IMR-90 (cell line): ENCODE data around the gene TMEM62.

Experiments
- BHLHE40 ChIP-seq: fragments of 150-350 bp; IDR thresholded peaks from 2 replicates; pipeline ENCODE4 v1.6.1; 2016; ENCODE audit warnings: mild to moderate bottlenecking, low read depth, low read length
- CEBPB ChIP-seq: IDR thresholded peaks from 2 replicates; pipeline ENCODE4 v1.6.1; 2012; ENCODE audit warnings: low read depth, low read length, improper control_type of control experiment
- CTCF ChIP-seq: conservative IDR thresholded peaks from 2 replicates; pipeline ENCODE4 v1.5.1; 2012; ENCODE audit warnings: mild to moderate bottlenecking, low read depth, low read length, improper control_type of control experiment
- ELK1 ChIP-seq: fragments of 150-350 bp; IDR thresholded peaks from 2 replicates; pipeline ENCODE4 v1.6.1; 2016; ENCODE audit warnings: low read depth, mild to moderate bottlenecking, low read length, moderate library complexity, borderline replicate concordance
- FOS ChIP-seq: fragments of 150-350 bp; IDR thresholded peaks from 2 replicates; pipeline ENCODE4 v1.6.1; 2016; ENCODE audit warnings: low read depth, low read length
- MAFK ChIP-seq: IDR thresholded peaks from 2 replicates; pipeline ENCODE4 v1.6.1; 2012; ENCODE audit warnings: low read depth, low read length, improper control_type of control experiment
- NFE2L2 ChIP-seq: fragments of 150-350 bp; IDR thresholded peaks from 2 replicates; pipeline ENCODE4 v1.6.1; 2016; ENCODE audit warnings: low read depth, mild to moderate bottlenecking, low read length
- POLR2A ChIP-seq: IDR thresholded peaks from 2 replicates; pipeline ENCODE4 v1.6.1; 2012; ENCODE audit warnings: mild to moderate bottlenecking, low read depth, low read length
- RAD21 ChIP-seq: IDR thresholded peaks from 2 replicates; pipeline ENCODE4 v1.6.1; 2012; ENCODE audit warnings: low read length, improper control_type of control experiment
- RCOR1 ChIP-seq: IDR thresholded peaks from 2 replicates; pipeline ENCODE4 v1.6.1; 2012; ENCODE audit warnings: mild to moderate bottlenecking, low read length, improper control_type of control experiment; ENCODE audit not compliant: insufficient replicate concordance
- RFX5 ChIP-seq: IDR thresholded peaks from 2 replicates; pipeline ENCODE4 v1.8.0; 2012; ENCODE audit warnings: low read depth, mild to moderate bottlenecking, low read length, moderate library complexity
- SMC3 ChIP-seq: fragments of 150-350 bp; IDR thresholded peaks from 2 replicates; pipeline ENCODE4 v1.6.1; 2016; ENCODE audit warnings: low read depth, mild to moderate bottlenecking, antibody characterized with exemption, low read length, moderate library complexity
- USF2 ChIP-seq: fragments of 150-350 bp; IDR thresholded peaks from 2 replicates; pipeline ENCODE4 v1.6.1; 2017; ENCODE audit warnings: mild to moderate bottlenecking, antibody characterized with exemption, low read length, low read depth

- TF ChIP-seq RFX5 (no peak), CTCF (no peak), RAD21 (no peak), POLR2A (no peak), USF2 (no peak), RCOR1 (no peak), MAFK (no peak), BHLHE40 (no peak), SMC3 (no peak), CEBPB (no peak), FOS (no peak), NFE2L2 (no peak), ELK1 (no peak)
These were observed 29.5 kb upstream of the TMEM62 start for GRCh38 chr15:43103907-43104306.
